NOMO-1 (cell line): ENCODE results near the gene SUCO.

ENCODE experiments used
- DNase-seq, 2 experiments: peaks; one replicate each; lab custom pipeline; 2025; ENCODE audit not compliant: unreplicated experiment in 2 of 2; lab: John Stamatoyannopoulos, UW

Gene SUCO

DNA sequence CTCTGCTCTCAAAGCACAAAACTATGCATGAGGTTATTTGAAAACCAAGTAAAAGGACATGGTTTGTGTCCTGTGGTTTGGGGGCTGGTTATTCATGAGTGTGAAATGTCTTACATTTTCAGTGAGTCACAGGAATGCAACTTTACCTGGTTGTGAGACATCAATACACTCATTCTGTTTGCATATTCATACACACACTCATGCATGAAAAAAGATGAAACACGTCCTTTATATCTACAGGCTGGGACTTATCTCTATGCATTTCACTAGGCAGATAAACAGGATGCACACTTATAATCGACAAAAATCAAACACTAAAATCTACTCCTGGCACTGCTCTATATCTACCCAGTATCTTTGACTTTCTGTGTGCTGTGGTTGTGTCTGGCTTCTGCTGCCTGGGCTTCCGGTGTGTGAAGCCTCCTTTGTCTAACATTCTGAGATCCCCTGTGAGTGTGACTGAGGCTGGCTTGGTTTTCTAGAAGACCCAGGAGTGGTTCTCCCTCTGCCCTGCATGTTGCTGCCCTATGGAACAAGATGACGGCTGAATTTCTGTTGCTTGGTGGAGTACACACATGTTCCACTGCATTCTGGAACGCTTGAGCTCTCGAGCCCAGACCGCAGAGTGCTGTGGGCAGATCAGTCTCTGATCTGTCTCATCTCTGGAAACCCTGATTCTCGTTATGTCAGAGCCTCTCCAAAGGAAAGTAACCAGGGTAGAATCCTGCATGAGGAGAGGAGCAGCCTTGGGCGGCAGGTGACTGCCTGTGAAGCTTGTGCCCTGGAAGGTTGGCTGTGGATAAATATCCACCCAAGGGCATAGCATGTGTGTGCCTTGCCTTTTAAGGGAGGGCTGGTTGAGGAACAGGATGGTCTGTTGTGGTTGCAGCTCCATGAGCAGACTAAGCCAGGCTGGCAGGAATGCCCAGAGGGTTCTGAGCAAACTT lies 106.2 kb downstream of the SUCO start:
- no peak for DNase-seq

DNA sequence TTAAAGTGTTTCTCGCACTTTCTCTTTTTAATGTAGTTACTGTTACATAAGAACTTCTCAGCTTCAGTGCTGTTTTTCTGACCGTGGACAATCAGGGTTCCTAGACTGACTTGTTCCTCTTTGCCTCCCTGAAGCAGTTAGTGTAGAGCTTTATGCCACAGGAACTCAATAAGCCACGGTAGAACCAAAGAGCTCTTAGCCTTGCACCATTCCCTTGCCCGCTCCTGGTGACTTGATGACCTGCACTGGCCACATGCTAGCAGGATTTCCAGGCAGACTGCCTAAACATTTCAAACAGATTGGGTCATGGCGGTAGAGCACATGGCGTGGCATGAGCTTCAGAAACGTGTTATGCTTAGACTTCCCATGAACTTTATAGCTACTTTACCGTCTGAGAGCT lies 107.2 kb downstream of the SUCO start:
- peak in 1 of 2 experiments; percentile 61 for DNase-seq

DNA sequence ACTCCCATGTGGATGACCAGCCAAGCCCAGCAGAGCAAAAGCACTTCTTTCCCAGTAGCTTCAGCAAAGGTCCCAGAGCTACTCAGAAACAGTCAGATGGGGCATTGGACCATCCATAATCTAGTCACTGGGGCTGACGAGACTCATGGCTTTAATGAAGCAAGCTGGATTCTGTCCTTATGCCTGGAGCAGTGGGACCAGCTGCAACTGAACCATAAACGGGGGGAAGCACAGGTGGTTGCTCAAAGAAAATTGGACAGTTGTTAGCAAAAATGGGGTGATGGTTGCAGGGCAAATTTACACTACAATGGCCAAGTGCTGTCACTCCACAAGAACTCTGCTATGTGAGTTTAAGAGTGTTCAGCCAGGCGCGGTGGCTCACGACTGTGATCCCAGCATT lies 108.5 kb downstream of the SUCO start:
- no peak for DNase-seq

DNA sequence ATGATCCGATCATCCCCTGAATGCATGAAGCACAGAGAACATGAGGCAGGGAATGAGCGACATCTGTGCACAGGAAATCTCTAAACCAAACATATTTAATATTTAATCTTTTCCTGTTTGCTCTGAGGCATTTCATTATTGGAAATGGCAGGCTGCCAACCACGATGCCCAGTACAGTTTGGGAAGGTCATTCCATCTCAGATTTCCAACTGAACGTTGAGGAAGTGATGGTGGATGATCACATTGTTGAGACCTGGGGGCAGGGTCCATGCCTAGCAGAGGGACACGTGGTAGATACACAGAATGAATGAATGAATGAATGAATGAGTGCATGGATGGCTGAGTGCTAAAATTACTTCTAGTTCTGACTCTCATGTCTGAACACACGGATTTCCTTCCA lies 110.0 kb downstream of the SUCO start:
- DNase-seq = no peak

DNA sequence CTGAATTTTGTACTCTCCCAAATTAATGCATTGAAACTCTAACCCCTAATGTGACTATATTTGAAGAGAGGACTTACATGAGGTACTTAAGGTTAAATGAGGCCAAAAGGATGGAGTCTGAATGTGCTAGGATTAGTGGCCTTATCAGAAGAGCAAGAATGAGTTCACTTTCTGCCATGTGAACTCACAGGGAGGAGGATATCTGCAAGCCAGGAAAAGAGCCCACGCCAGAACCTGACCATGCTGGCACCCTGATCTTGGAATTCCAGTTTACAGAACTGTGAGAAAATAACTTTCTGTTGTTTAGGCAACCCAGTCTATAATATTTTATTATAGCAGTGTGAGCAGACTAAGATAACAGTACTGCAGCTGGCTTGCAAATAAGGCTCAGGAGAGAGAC lies 113.7 kb downstream of the SUCO start:
- no peak for DNase-seq

DNA sequence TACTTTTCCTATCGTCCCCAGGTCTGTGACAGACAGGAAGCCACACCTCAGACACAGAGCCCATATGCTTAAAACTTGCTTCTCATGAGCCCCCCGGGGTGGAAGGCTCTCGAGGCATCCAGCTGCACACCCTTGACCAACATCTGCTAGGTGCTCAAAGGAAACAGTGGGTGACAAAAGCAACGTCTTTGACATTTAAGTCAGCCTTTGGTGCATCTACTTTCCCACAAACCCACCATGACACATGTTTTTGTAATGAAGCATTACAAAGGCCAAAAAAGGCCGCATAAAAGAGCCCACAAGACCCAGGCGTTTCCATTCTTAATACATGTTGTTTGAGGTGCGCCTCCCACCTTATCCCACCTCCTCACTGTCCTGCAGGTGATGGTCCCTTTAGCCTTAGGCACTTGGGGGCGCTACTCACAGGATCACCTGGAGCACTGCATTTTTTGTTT lies 114.2 kb downstream of the SUCO start:
- DNase-seq = no peak

DNA sequence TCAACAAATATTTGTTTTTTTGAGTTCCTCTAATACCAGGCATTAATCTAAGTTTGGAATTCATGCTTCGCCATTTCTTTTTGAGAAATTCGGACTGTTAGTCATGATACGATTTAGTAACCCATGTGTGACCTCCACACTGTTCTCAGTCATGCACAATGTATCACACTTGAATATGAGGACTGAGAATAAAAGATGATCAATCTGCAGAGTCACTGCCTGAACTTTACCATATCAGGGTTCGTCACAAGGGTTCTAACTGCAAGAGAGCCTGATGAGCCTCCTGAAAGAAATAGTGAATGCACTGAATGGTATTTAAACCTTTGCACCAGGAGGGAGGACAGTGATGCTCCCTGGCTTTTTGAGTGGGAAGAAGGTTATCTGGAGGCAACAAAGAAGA lies 115.0 kb downstream of the SUCO start:
- no peak for DNase-seq

DNA sequence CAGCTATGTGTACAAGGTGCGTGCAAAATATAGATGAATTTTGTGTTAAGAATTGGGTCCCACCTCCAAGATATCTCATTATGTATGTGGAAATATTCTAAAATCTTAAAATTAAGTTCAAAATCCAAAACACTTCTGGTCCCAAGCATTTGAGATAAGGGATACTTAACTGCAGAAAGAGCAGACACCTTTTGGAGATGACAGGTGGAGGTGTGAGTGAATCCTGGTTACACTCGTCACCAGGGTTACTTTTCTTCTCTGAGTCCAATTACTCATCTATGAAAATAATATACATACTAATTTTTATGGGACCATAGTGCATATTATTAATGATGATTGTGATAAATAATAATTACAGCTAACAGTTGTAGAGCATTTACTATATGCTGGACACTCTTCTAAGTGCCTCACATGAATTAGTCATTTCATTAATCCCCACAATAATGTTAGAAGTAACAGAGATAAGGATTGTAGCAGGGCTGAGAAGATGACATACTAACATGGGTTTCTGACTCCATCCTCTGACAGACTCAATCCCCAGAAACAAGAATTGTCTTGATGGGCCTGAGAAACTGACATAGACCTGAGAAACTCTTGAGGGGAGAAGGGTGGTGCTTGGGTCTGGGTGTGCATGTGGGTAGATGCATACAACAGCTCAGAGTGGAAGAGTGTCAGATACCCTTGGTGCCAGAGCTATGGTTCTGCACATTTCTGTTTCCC lies 117.7 kb downstream of the SUCO start:
- DNase-seq = no peak

DNA sequence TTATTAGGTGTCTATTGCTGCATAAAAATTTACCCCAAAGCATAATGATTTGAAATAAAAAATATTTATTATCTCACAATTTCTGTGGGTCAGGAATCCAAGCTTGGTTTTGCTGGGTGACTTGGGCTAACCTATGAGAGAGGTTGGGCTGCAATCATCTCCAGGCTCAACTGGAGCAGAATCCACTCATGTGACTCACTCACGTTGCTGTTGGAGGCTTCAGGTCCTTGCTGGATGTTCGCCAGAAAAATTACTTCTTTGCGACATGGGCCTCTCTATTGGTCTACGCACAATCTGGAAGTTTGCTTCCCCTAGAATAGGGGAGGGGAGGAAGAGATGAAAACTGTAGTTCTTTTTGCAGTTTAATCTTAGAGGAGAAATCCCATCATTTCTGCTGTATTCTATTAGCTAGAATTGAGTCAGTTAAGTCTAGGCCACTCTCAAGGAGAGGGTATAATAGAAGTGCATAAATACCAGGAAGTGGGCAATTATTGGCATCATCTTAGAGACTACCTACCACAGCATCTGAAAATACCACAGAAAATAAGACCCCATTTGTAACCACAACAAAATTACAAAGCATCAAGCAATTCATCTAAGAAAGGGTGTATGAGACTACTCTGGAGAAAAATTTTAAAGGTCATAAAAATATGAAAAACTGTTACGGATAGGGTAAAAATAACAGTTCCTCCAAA lies 120.2 kb downstream of the SUCO start:
- peak in 1 of 2 experiments; percentile 3 for DNase-seq

DNA sequence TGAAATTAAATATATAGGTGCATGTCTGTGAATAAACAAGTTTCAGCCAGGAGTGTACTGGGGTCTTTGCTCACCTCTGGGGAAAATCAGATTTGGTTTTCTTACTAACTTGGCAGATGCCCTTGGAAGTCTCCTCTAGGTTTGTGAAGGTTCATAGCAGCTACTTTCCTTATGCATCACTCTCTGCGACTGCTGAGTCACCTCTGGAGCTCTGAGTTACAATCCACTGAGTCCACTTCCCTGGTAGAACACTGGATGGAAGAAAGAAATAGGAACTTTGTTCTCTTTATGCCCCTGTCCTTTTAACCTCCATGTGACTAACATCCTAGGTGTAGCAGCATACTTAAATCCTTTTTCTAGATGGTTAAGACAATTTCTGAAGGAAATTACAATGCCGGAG lies 121.6 kb downstream of the SUCO start:
- DNase-seq = no peak

DNA sequence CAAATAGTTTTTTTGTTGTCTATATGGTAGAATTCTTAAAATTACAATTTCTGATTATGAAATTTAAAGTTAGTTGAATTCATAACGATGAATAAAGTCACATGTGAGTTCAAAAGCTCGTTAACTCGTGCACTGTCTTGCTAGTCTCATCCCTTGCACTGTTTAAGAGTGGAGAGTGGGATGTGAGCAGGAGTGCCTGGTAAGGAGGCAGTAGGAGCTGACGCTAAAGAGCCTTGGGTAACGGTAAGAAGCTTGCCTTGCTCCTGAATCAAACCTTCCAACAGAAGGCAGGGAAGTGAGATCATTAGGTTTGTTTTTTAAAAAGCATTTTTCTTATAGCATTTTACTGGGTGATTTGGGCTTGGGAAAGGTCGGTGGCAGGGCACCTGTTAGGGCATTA lies 123.6 kb downstream of the SUCO start:
- no peak for DNase-seq

DNA sequence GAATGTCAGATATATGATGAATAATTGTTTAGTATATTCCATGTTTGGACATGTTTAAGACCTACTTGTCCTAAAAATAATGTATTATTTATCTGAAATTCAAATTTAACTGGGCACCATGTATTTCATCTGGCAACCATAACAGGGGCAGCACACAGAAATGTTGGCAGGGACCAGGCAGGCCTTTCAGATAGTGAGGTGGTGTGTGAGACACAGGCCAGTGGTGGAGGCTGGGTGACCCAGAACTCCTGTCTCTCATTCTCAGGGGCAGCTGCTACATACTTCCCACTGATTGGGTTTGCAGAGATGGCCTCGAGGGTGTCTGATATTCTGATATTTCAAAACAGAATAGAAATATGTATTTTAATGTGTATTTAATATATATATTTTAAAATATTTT lies 124.6 kb downstream of the SUCO start:
- no peak for DNase-seq

DNA sequence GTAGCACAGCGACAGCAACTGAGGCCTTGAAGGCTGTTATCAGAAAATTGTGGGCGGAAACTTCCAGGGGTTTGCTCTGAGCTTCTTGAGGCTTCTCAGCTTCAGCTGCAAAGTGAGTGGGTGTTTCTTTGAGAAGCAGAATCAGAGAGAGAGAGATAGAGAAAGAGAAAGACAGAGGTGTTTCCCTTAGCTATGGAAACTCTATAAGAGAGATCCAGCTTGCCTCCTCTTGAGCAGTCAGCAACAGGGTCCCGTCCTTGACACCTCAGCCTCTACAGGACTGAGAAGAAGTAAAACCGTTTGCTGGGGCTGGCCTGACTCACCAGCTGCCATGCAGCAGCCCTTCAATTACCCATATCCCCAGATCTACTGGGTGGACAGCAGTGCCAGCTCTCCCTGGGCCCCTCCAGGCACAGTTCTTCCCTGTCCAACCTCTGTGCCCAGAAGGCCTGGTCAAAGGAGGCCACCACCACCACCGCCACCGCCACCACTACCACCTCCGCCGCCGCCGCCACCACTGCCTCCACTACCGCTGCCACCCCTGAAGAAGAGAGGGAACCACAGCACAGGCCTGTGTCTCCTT lies 126.0 kb downstream of the SUCO start, which contains the start of gene FASLG:
Gene FASLG, plus strand, starts transcription at position 233 of the 583 bp plus-strand sequence. Its CDS starts 99 bp downstream, at position 332.
- no peak for DNase-seq

DNA sequence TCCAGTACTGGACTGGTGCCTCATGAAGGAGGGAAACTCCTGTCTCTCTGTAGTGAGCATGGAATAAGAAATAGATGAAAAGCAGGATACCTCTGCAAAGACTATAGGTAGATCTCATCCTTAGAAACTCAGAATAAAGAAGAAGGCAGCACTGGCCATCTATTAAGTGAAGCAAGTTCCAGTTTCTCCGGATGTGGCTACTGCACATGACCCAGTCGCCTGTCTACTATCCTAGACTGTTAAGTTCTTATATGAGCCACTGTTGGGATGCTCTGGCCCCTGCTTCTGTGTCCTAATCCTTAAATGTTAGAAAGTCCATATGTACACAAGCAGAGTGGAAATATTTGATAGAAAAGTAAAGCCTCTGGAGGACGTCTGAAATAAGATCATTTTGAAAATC lies 128.2 kb downstream of the SUCO start:
- DNase-seq = peak; percentile 14 to 36
